GM12878 (cell line): ENCODE results near the gene ANO8.

Source experiments
- ATF3 ChIP-seq: IDR thresholded peaks from 2 replicates; pipeline ENCODE4 v1.6.1; 2011; ENCODE audit warnings: low read depth, mild to moderate bottlenecking, low read length, moderate library complexity, borderline replicate concordance; ENCODE audit errors: extremely low read depth
- BCLAF1 ChIP-seq: fragments of 450-650 bp; IDR thresholded peaks from 2 replicates; pipeline ENCODE4 v1.6.1; 2017; ENCODE audit warnings: antibody characterized with exemption, mild to moderate bottlenecking, moderate library complexity
- BHLHE40 ChIP-seq, 2 experiments: fragments of 450-650 bp in 1 of 2; IDR thresholded peaks; 2 replicates each; pipeline ENCODE4 v1.6.1; 2011 to 2017; ENCODE audit warnings: low read depth in 2 of 2, borderline replicate concordance in 1 of 2, improper control_type of control experiment in 1 of 2, low read length in 1 of 2, mild to moderate bottlenecking in 1 of 2
- CBFB ChIP-seq: IDR thresholded peaks from 2 replicates; pipeline ENCODE4 v1.6.1; 2016; ENCODE audit warnings: antibody characterized with exemption, low read depth
- CEBPZ ChIP-seq: fragments of 150-350 bp; IDR thresholded peaks from 2 replicates; pipeline ENCODE4 v1.6.1; 2016; ENCODE audit warnings: low read depth, low read length
- CTCF ChIP-seq, 3 experiments: IDR thresholded peaks in 2 of 3; conservative IDR thresholded peaks in 1 of 3; 2 replicates each; pipeline ENCODE4 v1.5.1; 2011; ENCODE audit warnings: low read depth in 3 of 3, low read length in 3 of 3, mild to moderate bottlenecking in 3 of 3, control low read depth in 2 of 3, moderate library complexity in 2 of 3, inconsistent platforms in 1 of 3, mixed read lengths in 1 of 3; ENCODE audit not compliant: control insufficient read depth in 2 of 3, insufficient read depth in 1 of 3; ENCODE audit errors: extremely low read depth in 1 of 3
- EZH2 ChIP-seq: IDR thresholded peaks from 2 replicates; pipeline ENCODE4 v1.6.1; 2012; ENCODE audit warnings: low read depth, mild to moderate bottlenecking, control low read depth, inconsistent platforms, low read length, borderline replicate concordance; ENCODE audit not compliant: control insufficient read depth
- MEF2A ChIP-seq: IDR thresholded peaks from 2 replicates; pipeline ENCODE4 v1.6.1; 2011; ENCODE audit warnings: low read depth, mild to moderate bottlenecking, low read length, moderate library complexity; ENCODE audit not compliant: insufficient read depth
- MTA3 ChIP-seq: IDR thresholded peaks from 2 replicates; pipeline ENCODE4 v1.6.1; 2012; ENCODE audit warnings: low read length, inconsistent platforms, borderline replicate concordance
- MYC ChIP-seq: IDR thresholded peaks from 2 replicates; pipeline ENCODE4 v1.6.1; 2011; ENCODE audit warnings: mild to moderate bottlenecking, low read length, moderate library complexity, inconsistent platforms; ENCODE audit not compliant: insufficient read depth, insufficient replicate concordance, insufficient read length, severe bottlenecking
- POLR2A ChIP-seq: IDR thresholded peaks from 2 replicates; pipeline ENCODE4 v1.6.1; 2011; ENCODE audit warnings: low read depth, mild to moderate bottlenecking, low read length
- POLR2AphosphoS2 ChIP-seq: IDR thresholded peaks from 2 replicates; pipeline ENCODE4 v1.6.1; 2011; ENCODE audit warnings: low read depth, mild to moderate bottlenecking, low read length, improper control_type of control experiment, moderate library complexity
- RAD21 ChIP-seq: IDR thresholded peaks from 2 replicates; pipeline ENCODE4 v1.6.1; 2011; ENCODE audit warnings: mild to moderate bottlenecking, low read depth, low read length, moderate library complexity; ENCODE audit not compliant: insufficient read depth
- SMC3 ChIP-seq: IDR thresholded peaks from 2 replicates; pipeline ENCODE4 v1.6.1; 2011; ENCODE audit warnings: low read length, improper control_type of control experiment, borderline replicate concordance

GRCh38 chr19:17327068-17327653 is 7.5 kb downstream of the ANO8 start:
- TF ChIP-seq BCLAF1 (no peak), ATF3 (no peak), CTCF (IDR thresholded peaks at IDR 0.05 in 2 of 3, conservative IDR thresholded peaks at IDR 0.05 in 1 of 3; ENCODE audit: control insufficient read depth in 2 of 3, extremely low read depth in 1 of 3, insufficient read depth in 1 of 3, low read depth in 3 of 3, low read length in 3 of 3) (no peak), SMC3 (no peak), CEBPZ (no peak), MYC (no peak), POLR2A (no peak), CBFB (no peak), MTA3 (no peak), BHLHE40 (IDR thresholded peaks at IDR 0.05; ENCODE audit: borderline replicate concordance in 1 of 2, low read depth in 2 of 2, low read length in 1 of 2) (no peak), EZH2 (no peak), RAD21 (no peak), MEF2A (no peak), POLR2AphosphoS2 (no peak)
